Jurkat, Clone E6-1 (cell line): ENCODE data around the gene CHEK1.
"Not testable (repeated sequence)": the region's sequence is repeated elsewhere in the genome, so short reads cannot be mapped to it uniquely, and the experiment has no call there.

Experiments
- DNase-seq: peaks from one replicate; pipeline ENCODE4 v3.0.0-alpha.2; 2011; ENCODE audit warnings: low read depth, low spot score
- H3K4me3 ChIP-seq: 2 replicates; pipeline ENCODE4 v1.5.1; 2011; ENCODE audit warnings: mild to moderate bottlenecking, low read length, control low read depth, moderate library complexity

The CHEK1 gene

GRCh38 chr11:125688632-125689031, 63.7 kb downstream of the CHEK1 start:
- DNase-seq: no peak
- H3K4me3 ChIP-seq: no peak overlapping the region

- no peak overlapping the region for H3K4me3 ChIP-seq
- DNase-seq: no peak
Observed at GRCh38 chr11:125689274-125689859, 64.4 kb downstream of the CHEK1 start.

DNA sequence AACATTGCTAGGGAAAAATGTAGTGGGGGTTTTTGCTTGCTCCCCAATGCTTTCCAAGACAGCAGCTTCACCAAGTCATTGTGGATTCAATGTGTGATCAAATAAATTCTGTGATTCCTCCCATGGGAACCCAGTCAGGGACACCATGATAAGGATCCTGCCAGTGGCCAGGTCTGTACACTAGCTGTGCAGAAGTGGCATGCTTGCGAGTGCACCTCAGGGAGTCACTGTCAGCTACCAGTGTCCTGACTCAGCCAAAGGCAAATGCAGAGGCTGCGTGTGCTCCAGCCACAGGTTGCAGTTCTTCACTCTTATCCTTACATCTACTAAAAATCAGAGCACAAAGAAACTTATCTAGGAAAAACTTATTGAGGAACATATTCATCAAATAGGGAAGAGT, 65.0 kb downstream of the CHEK1 start:
- no peak overlapping the region for H3K4me3 ChIP-seq
- no peak for DNase-seq

DNA sequence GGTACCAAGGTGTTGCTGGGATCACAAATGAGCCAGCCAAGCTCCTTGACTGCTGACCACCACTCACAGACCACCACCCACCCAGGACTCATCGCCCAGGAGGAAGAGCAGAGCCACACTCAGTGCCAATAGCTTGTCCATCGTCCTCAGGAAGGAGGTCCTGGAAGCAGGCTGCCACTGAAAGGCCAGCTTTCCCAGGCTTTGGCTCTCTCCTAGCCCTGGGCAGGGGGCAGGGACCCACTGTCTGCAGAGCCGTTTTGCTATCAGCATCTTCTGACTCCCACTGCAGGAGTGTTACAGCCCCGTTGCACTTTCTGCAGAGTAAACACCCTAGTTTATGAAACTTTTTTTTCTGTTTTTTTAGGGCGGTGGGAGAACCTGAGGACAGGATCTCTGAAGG, 67.9 kb downstream of the CHEK1 start:
- no peak overlapping the region for H3K4me3 ChIP-seq
- no peak for DNase-seq

- no peak for DNase-seq
- H3K4me3 ChIP-seq: no peak overlapping the region
Observed at GRCh38 chr11:125694951-125695350, 70.0 kb downstream of the CHEK1 start.

GRCh38 chr11:125701018-125701610, 76.2 kb downstream of the CHEK1 start:
- no peak overlapping the region for H3K4me3 ChIP-seq

DNA sequence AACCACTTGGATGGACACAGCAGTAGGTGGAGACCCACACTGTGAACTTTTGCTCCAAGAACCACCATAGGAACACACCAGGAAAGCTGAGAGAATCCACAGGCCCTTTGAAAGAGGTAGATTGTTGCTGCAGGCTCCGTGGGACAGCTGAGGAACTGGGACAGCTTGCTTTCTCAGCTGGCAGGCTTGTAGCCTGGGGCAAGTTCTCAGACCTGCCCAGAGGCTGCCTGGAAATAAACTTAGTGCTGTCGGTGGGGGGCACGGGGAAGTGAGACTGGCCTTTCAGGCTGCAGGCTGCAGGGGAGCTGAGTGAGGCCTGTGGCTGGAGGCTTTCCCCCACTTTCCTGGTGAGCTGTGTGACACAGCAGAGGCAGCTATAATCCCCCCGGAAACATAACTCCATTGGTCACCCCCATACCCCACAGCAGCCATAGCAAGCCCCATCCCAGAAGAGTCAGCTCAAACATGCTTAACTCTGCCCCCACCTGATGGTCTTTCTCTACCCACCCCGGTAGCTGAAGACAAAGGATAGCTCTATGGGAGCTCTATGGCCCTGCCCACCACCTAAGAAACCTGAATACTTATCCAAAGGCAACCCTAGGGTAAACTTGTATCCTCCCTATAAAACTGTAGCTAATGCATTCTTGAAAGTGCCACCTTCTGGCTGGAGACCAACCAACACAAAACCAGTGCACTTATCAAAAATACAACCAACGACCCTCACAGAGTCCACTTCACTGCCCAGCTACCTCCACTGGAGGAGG, 77.1 kb downstream of the CHEK1 start:
- H3K4me3 ChIP-seq: no peak overlapping the region
- no peak for DNase-seq

More at GRCh38 chr11:125701018-125701610, 76.2 kb downstream of the CHEK1 start:
- no peak for DNase-seq

DNA sequence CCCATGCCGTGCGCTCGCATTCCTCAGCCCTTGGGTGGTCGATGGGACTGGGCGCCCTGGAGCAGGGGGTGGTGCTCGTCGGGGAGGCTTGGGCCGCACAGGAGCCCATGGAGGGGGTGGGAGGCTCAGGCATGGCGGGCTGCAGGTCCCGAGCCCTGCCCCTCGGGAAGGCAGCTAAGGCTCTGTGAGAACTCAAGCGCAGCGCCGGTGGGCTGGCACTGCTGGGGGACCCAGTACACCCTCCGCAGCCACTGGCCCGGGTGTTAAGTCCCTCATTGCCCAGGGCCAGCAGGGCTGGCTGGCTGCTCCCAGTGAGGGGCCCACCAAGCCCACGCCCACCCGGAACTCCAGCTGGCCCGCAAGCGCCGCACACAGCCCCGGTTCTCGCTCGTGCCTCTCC, 79.7 kb downstream of the CHEK1 start:
- not testable (repeated sequence) for DNase-seq, H3K4me3 ChIP-seq

- no peak for DNase-seq
Observed at GRCh38 chr11:125720781-125721180, 95.8 kb downstream of the CHEK1 start.

DNA sequence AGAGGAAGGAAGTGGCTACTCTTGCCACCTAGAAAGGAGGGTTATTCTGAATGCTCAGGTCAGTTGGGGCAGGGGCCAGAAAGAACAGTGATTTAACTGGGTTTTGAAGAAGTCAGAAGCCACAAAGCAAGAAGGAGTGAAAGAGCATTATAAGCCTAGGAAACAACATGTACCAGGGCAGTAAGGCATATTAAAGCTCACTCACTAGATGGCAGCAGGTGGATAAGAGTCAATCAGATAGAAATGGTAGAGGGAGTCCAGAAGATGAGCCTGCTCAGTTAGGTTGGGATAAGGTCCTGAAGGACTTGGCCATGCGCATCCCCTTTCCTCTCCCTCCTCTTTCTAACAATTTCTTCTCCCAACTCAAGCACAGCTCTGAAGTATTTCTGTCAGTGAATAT, 99.2 kb downstream of the CHEK1 start:
- DNase-seq: peak; percentile 29
- no peak overlapping the region for H3K4me3 ChIP-seq

More at GRCh38 chr11:125720781-125721180, 95.8 kb downstream of the CHEK1 start:
- H3K4me3 ChIP-seq: no peak overlapping the region
